HepG2 (cell line): ENCODE results near the gene PHTF2. TPM values are rescaled to one million over a fixed set of nuclear protein-coding genes. Genes with fewer than 3 reads are reported as not detected.

ENCODE experiments used
- ATAC-seq: fragments of 200-7000 bp; cut with Tn5 transposase; 3 replicates; pipeline ENCODE4 v1.9.1; 2020; ENCODE audit warnings: mild to moderate bottlenecking, moderate library complexity
- BruUV-seq: library from RNA; stranded (reverse); fragments of 400-500 nt; replicated peaks from 2 replicates; lab custom pipeline; 2021; lab: Mats Ljungman, UMichigan
- CTCF ChIA-PET: fragments of 300-600 bp; formaldehyde crosslinking; extraction: SDS; loops from one replicate; lab custom pipeline; 2021; ENCODE audit warnings: low total read pairs, inconsistent platforms, low intra/inter-chr PET ratio; lab: Yijun Ruan, JAX
- POLR2A ChIA-PET: fragments of 350-600 bp; sonication (Branson Sonifier 250); formaldehyde crosslinking; loops from one replicate; lab custom pipeline; 2020; ENCODE audit warnings: antibody characterized with exemption, inconsistent platforms; lab: Yijun Ruan, JAX
- DNase-seq: peaks from one replicate; pipeline ENCODE4 v3.0.0-alpha.2; 2015; ENCODE audit warnings: low spot score
- FAIRE-seq: peaks from 3 replicates; lab custom pipeline; 2011; peaks lifted over from hg19 to GRCh38; lab: Jason Lieb, UNC
- H2AFZ ChIP-seq: one replicate; pipeline ENCODE4 v1.6.1; 2011; ENCODE audit warnings: low read length, inconsistent platforms
- H3K27ac ChIP-seq: fragments of 300-600 bp; 3 replicates; pipeline ENCODE4 v1.8.0; 2011; ENCODE audit warnings: mixed run types, mild to moderate bottlenecking, mixed read lengths, low read length, inconsistent platforms; ENCODE audit not compliant: insufficient read depth; ENCODE audit errors: extremely low read length
- H3K27me3 ChIP-seq, 2 experiments: fragments of 200-600 bp in 1 of 2; 2 replicates in 1 of 2; 3 replicates in 1 of 2; pipeline versions ENCODE4 v1.6.0 to v1.8.0; 2011; ENCODE audit warnings: low read length in 2 of 2, mild to moderate bottlenecking in 2 of 2, moderate library complexity in 2 of 2, inconsistent platforms in 1 of 2; ENCODE audit not compliant: insufficient read depth in 2 of 2, control insufficient read depth in 1 of 2
- H3K36me3 ChIP-seq, 2 experiments: fragments of 200-600 bp in 1 of 2; replicated peaks in 1 of 2; 2 replicates in 1 of 2; 3 replicates in 1 of 2; pipeline versions ENCODE4 v1.5.1 to v1.8.0; 2011; ENCODE audit warnings: low read length in 2 of 2, inconsistent platforms in 1 of 2; ENCODE audit not compliant: insufficient read depth in 2 of 2, control insufficient read depth in 1 of 2
- H3K4me1 ChIP-seq: 2 replicates; pipeline ENCODE4 v1.5.1; 2012; ENCODE audit warnings: low read length, inconsistent platforms; ENCODE audit not compliant: insufficient read depth
- H3K4me2 ChIP-seq: 2 replicates; pipeline ENCODE4 v1.6.0; 2011; ENCODE audit warnings: low read depth, low read length, inconsistent platforms
- H3K4me3 ChIP-seq, 3 experiments: fragments of 200-600 bp in 1 of 3; sonication (generic), shearing (Covaris generic) in 1 of 3; replicated peaks in 1 of 3; 2 replicates each; pipeline ENCODE4 v1.5.1; 2011 to 2016; ENCODE audit warnings: low read length in 3 of 3, inconsistent platforms in 2 of 3, low read depth in 2 of 3, mild to moderate bottlenecking in 2 of 3, control low read depth in 1 of 3, mixed read lengths in 1 of 3; ENCODE audit not compliant: insufficient read depth in 1 of 3
- H3K79me2 ChIP-seq: one replicate; pipeline ENCODE4 v1.6.1; 2011; ENCODE audit warnings: low read length, inconsistent platforms; ENCODE audit not compliant: insufficient read depth
- H3K9ac ChIP-seq: 2 replicates; pipeline ENCODE4 v1.6.0; 2011; ENCODE audit warnings: mild to moderate bottlenecking, low read depth, low read length, inconsistent platforms; ENCODE audit not compliant: insufficient read depth
- H3K9me3 ChIP-seq: 2 replicates; pipeline ENCODE4 v1.5.1; 2012; ENCODE audit warnings: mild to moderate bottlenecking, low read length
- H4K20me1 ChIP-seq: 2 replicates; pipeline ENCODE4 v1.6.0; 2011; ENCODE audit warnings: inconsistent platforms, mild to moderate bottlenecking, low read length, moderate library complexity; ENCODE audit not compliant: insufficient read depth
- ATF7-NPFF ChIP-seq: sonication (generic); formaldehyde crosslinking; IDR thresholded peaks from 2 replicates; pipeline ENCODE4 v1.8.1; 2023; ENCODE audit warnings: mild to moderate bottlenecking, low read depth, missing genetic modification reagents, moderate library complexity
- ISL2 ChIP-seq: sonication (generic); formaldehyde crosslinking; IDR thresholded peaks from 2 replicates; pipeline ENCODE4 v1.5.0; 2020; ENCODE audit warnings: missing genetic modification reagents
- ISX ChIP-seq: sonication (generic); formaldehyde crosslinking; conservative IDR thresholded peaks from 2 replicates; pipeline ENCODE4 v1.5.0; 2020; ENCODE audit warnings: missing genetic modification reagents
- MAFF ChIP-seq: IDR thresholded peaks from 2 replicates; pipeline ENCODE4 v1.6.1; 2011; ENCODE audit warnings: low read depth, low read length, improper control_type of control experiment
- MYC ChIP-seq: sonication (generic); formaldehyde crosslinking; IDR thresholded peaks from 2 replicates; pipeline ENCODE4 v1.9.0; 2021; ENCODE audit warnings: missing genetic modification reagents, borderline replicate concordance
- NFIC ChIP-seq: IDR thresholded peaks from 2 replicates; pipeline ENCODE4 v1.6.1; 2012; ENCODE audit warnings: mild to moderate bottlenecking, low read length, inconsistent platforms
- POGK ChIP-seq: sonication (generic); formaldehyde crosslinking; conservative IDR thresholded peaks from 2 replicates; pipeline ENCODE4 v1.8.0; 2022; ENCODE audit warnings: mild to moderate bottlenecking, moderate library complexity, missing genetic modification reagents
- RNF2 ChIP-seq: fragments of 450-650 bp; conservative IDR thresholded peaks from 2 replicates; pipeline ENCODE4 v1.6.1; 2016; ENCODE audit warnings: low read depth
- SNAPC2 ChIP-seq: sonication (generic); formaldehyde crosslinking; IDR thresholded peaks from 2 replicates; pipeline ENCODE4 v1.8.1; 2022; ENCODE audit warnings: mild to moderate bottlenecking, missing genetic modification reagents
- ZBTB3 ChIP-seq: sonication (generic); formaldehyde crosslinking; IDR thresholded peaks from 2 replicates; pipeline ENCODE4 v1.4.0; 2020; ENCODE audit warnings: low read depth, mild to moderate bottlenecking, moderate library complexity, missing genetic modification reagents, borderline replicate concordance
- ZFP41 ChIP-seq: sonication (generic); formaldehyde crosslinking; IDR thresholded peaks from 2 replicates; pipeline ENCODE4 v1.4.0; 2020; ENCODE audit warnings: mild to moderate bottlenecking, missing genetic modification reagents, borderline replicate concordance
- ZMAT5 ChIP-seq: sonication (generic); formaldehyde crosslinking; IDR thresholded peaks from 2 replicates; pipeline ENCODE4 v1.5.0; 2020; ENCODE audit warnings: mild to moderate bottlenecking, low read depth, missing genetic modification reagents, borderline replicate concordance
- ZNF543 ChIP-seq: sonication (generic); formaldehyde crosslinking; IDR thresholded peaks from 2 replicates; pipeline ENCODE4 v1.4.0; 2020; ENCODE audit warnings: mild to moderate bottlenecking, missing genetic modification reagents
- ZNF660 ChIP-seq: sonication (generic); formaldehyde crosslinking; IDR thresholded peaks from 2 replicates; pipeline ENCODE4 v1.5.1; 2020; ENCODE audit warnings: mild to moderate bottlenecking, low read depth, missing genetic modification reagents, borderline replicate concordance
- ZNF674 ChIP-seq: sonication (generic); formaldehyde crosslinking; IDR thresholded peaks from 2 replicates; pipeline ENCODE4 v1.5.0; 2020; ENCODE audit warnings: low read depth, mild to moderate bottlenecking, missing genetic modification reagents
- ZNF768 ChIP-seq: sonication (generic); formaldehyde crosslinking; IDR thresholded peaks from 2 replicates; pipeline ENCODE4 v1.4.0; 2020; ENCODE audit warnings: missing genetic modification reagents
- WGBS: methylation state at CpG from one replicate; pipeline ENCODE4 v1.1.6; 2017; ENCODE audit warnings: low lambda C conversion rate; 5-methylcytosine and 5-hydroxymethylcytosine counted together
- in situ Hi-C: cut with HindIII; loops from 2 replicates; pipeline ENCODE4 v1.10.0; 2017; ENCODE audit warnings: low pct_unique_long_range_greater_than_20kb; ENCODE audit not compliant: extremely low pct_ligation_motif_present
- intact Hi-C: fragments of 100-400 bp; cut with micrococcal nuclease; formaldehyde crosslinking; loops from one replicate; pipeline ENCODE4 v1.10.0; 2022; ENCODE audit not compliant: unreplicated experiment
- polyA plus RNA-seq, 8 experiments: library from polyadenylated mRNA; depleted of rRNA in 3 of 8; stranded (reverse) in 7 of 8; unstranded in 1 of 8; fragments of >200 nt; fragmentation: Illumina TruSeq in 4 of 8; extraction: Trizol in 4 of 8; gene quantifications; 2 replicates each; pipeline versions ENCODE4 v1.2.1 to v1.2.3, GENCODE V29; 2011 to 2016; ENCODE audit warnings: low read depth in 4 of 8, missing spikeins in 1 of 8, mixed read lengths in 1 of 8; ENCODE audit not compliant: insufficient read depth in 1 of 8
- total RNA-seq, 5 experiments: library from RNA; depleted of rRNA; stranded (reverse); fragments of >200 nt; fragmentation: Illumina TruSeq; extraction: Trizol; gene quantifications; 2 replicates each; pipeline ENCODE4 v1.2.3, GENCODE V29; 2016; ENCODE audit warnings: low read depth in 1 of 5
- TF ChIP-seq, protein P1 (sequence below): sonication (generic); formaldehyde crosslinking; conservative IDR thresholded peaks from 2 replicates; pipeline ENCODE4 v1.4.0; 2020; ENCODE audit warnings: missing genetic modification reagents
- TF ChIP-seq, protein P2 (sequence below): sonication (generic); formaldehyde crosslinking; IDR thresholded peaks from 2 replicates; pipeline ENCODE4 v1.8.0; 2022; ENCODE audit warnings: missing genetic modification reagents, mild to moderate bottlenecking, borderline replicate concordance

Gene PHTF2
- total and polyA plus RNA-seq, 2 of the 13 experiments (the other 11 are each of a cell fraction or from before 2014, with no cell fraction given) = 7.4 to 10.2 TPM

DNA sequence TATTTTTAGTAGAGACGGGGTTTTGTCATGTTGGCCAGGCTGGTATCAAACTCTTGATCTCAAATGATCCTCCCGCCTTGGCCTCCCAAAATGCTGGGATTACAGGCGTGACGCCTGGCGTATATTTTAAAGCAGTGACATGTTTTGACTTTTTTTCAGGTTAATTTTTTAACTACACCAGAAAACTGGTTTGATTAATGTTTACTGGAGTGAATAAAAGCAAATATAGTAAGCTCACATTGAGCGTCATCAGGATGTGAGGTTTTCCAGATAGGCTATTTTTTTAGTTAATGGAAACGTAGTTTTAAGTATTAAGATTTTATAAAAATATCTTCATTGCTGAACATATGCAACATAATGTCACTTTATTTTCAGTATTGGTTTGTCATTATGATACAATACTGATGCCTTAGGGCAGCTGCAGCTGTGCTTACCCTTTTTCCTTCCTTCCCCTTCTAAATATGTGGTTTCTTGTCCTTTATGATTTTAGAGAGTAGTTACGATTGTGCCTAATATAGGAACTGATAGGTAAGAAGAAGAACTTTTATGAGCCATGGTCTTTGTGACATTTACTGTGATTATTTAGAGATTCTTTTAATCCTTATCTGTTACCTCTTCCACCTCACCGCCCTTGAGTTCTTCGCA lies 37.6 kb upstream of the PHTF2 start:
- intact Hi-C loops = no loop called here
- Histone ChIP-seq H3K4me1 (peaks cover 14% of the 10 kb centered on the region), H3K36me3 (peaks cover 1 to 4% of the 10 kb centered on the region in 2 experiments; a peak in 1 of 5 replicates), H3K9me3 (no peaks in the 10 kb centered on the region), H3K4me2 (no peak overlapping the region), H3K27me3 (no peaks in the 10 kb centered on the region), H4K20me1 (no peaks in the 10 kb centered on the region), H3K79me2 (peaks cover 50% of the 10 kb centered on the region), H3K4me3 (no peak overlapping the region), H2AFZ (no peak overlapping the region), H3K9ac (no peak overlapping the region), H3K27ac (no peak overlapping the region)
- TF ChIP-seq, protein P1, sequence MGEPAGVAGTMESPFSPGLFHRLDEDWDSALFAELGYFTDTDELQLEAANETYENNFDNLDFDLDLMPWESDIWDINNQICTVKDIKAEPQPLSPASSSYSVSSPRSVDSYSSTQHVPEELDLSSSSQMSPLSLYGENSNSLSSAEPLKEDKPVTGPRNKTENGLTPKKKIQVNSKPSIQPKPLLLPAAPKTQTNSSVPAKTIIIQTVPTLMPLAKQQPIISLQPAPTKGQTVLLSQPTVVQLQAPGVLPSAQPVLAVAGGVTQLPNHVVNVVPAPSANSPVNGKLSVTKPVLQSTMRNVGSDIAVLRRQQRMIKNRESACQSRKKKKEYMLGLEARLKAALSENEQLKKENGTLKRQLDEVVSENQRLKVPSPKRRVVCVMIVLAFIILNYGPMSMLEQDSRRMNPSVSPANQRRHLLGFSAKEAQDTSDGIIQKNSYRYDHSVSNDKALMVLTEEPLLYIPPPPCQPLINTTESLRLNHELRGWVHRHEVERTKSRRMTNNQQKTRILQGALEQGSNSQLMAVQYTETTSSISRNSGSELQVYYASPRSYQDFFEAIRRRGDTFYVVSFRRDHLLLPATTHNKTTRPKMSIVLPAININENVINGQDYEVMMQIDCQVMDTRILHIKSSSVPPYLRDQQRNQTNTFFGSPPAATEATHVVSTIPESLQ = no peak
- TF ChIP-seq ZMAT5 (CRISPR knock-in tag) (no peak), MAFF (no peak), ZNF674 (CRISPR knock-in tag) (no peak), NFIC (no peak), ZFP41 (CRISPR knock-in tag) (no peak), ISX (CRISPR knock-in tag) (no peak), ATF7-NPFF (CRISPR knock-in tag) (no peak), MYC (CRISPR knock-in tag) (no peak), RNF2 (no peak), ISL2 (CRISPR knock-in tag) (no peak), POGK (CRISPR knock-in tag) (no peak), ZNF660 (no peak), ZNF768 (CRISPR knock-in tag) (no peak), ZNF543 (CRISPR knock-in tag) (no peak), SNAPC2 (CRISPR knock-in tag) (no peak), ZBTB3 (CRISPR knock-in tag) (no peak)
- TF ChIP-seq, protein P2, sequence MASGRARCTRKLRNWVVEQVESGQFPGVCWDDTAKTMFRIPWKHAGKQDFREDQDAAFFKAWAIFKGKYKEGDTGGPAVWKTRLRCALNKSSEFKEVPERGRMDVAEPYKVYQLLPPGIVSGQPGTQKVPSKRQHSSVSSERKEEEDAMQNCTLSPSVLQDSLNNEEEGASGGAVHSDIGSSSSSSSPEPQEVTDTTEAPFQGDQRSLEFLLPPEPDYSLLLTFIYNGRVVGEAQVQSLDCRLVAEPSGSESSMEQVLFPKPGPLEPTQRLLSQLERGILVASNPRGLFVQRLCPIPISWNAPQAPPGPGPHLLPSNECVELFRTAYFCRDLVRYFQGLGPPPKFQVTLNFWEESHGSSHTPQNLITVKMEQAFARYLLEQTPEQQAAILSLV (CRISPR knock-in tag) = no peak
- ATAC-seq (no peak), FAIRE-seq (no peak), DNase-seq (no peak)
- ChIA-PET POLR2A (no interaction called here), CTCF (no interaction called here)
- in situ Hi-C loops = no loop called here
- BruUV-seq = no TSS peak
- 96% methylated on average over 10 of the region's 10 CpGs for WGBS
